SK-N-SH (cell line): Measurements from ENCODE around the gene C6orf132. TPM values are rescaled to one million over a fixed set of nuclear protein-coding genes. Genes with fewer than 3 reads are reported as not detected.

ENCODE experiments used
- CTCF ChIA-PET: fragments of 300-600, 350-600 bp; formaldehyde crosslinking; extraction: SDS; loops from one replicate; lab custom pipeline; 2021; lab: Yijun Ruan, JAX
- POLR2A ChIA-PET: fragments of 350-600 bp; sonication (Branson Sonifier 250); formaldehyde crosslinking; extraction: SDS; loops from one replicate; lab custom pipeline; 2020; ENCODE audit warnings: antibody characterized with exemption, inconsistent platforms; lab: Yijun Ruan, JAX
- DNase-seq: peaks from one replicate; pipeline ENCODE4 v3.0.0; 2012
- H2AFZ ChIP-seq: fragments of 200-600 bp; sonication (generic); 2 replicates; pipeline ENCODE4 v1.8.1; 2016; ENCODE audit warnings: antibody characterized with exemption, mild to moderate bottlenecking, low read depth
- H3F3A ChIP-seq: fragments of 200-600 bp; sonication (generic); replicated peaks from 2 replicates; pipeline ENCODE3; 2016; ENCODE audit warnings: antibody characterized with exemption, mild to moderate bottlenecking; ENCODE audit not compliant: insufficient read depth
- H3K27ac ChIP-seq, 2 experiments: fragments of 200-500 bp in 1 of 2; fragments of 200-600 bp in 1 of 2; sonication (Bioruptor generic) in 1 of 2; sonication (generic), shearing (Covaris generic) in 1 of 2; 2 replicates each; pipeline versions ENCODE4 v1.5.1 to v1.6.1; 2014 to 2016; ENCODE audit warnings: low read depth in 2 of 2, inconsistent platforms in 1 of 2, low read length in 1 of 2, mild to moderate bottlenecking in 1 of 2, mixed read lengths in 1 of 2
- H3K27me3 ChIP-seq: fragments of 200-600 bp; sonication (generic), shearing (Covaris generic); 2 replicates; pipeline ENCODE4 v1.6.1; 2016; ENCODE audit warnings: mixed run types; ENCODE audit not compliant: insufficient read depth
- H3K36me3 ChIP-seq, 2 experiments: fragments of 200-500 bp in 1 of 2; fragments of 200-600 bp in 1 of 2; sonication (Bioruptor generic) in 1 of 2; sonication (generic) in 1 of 2; replicated peaks in 1 of 2; 2 replicates each; pipeline versions ENCODE3 to v1.5.1; 2014 to 2016; ENCODE audit warnings: low read length in 1 of 2, mild to moderate bottlenecking in 1 of 2; ENCODE audit not compliant: insufficient read depth in 2 of 2, control insufficient read depth in 1 of 2
- H3K4me1 ChIP-seq, 2 experiments: fragments of 200-500 bp in 1 of 2; fragments of 200-600 bp in 1 of 2; sonication (Bioruptor generic) in 1 of 2; sonication (generic), shearing (Covaris generic) in 1 of 2; 2 replicates each; pipeline versions ENCODE4 v1.5.1 to v1.6.1; 2014 to 2016; ENCODE audit warnings: low read depth in 1 of 2, low read length in 1 of 2, mixed run types in 1 of 2; ENCODE audit not compliant: insufficient read depth in 2 of 2, control insufficient read depth in 1 of 2
- H3K4me2 ChIP-seq: fragments of 200-600 bp; sonication (generic), shearing (Covaris generic); 2 replicates; pipeline ENCODE4 v1.6.1; 2017; ENCODE audit warnings: mixed run types
- H3K4me3 ChIP-seq, 2 experiments: fragments of 200-500 bp in 1 of 2; fragments of 200-600 bp in 1 of 2; sonication (Bioruptor generic) in 1 of 2; sonication (generic), shearing (Covaris generic) in 1 of 2; 2 replicates each; pipeline versions ENCODE4 v1.5.1 to v1.8.1; 2014 to 2016; ENCODE audit warnings: low read depth in 2 of 2, inconsistent platforms in 1 of 2, low read length in 1 of 2, mild to moderate bottlenecking in 1 of 2, mixed read lengths in 1 of 2, moderate library complexity in 1 of 2
- H3K79me2 ChIP-seq: fragments of 200-600 bp; sonication (generic); 2 replicates; pipeline ENCODE4 v1.8.1; 2017; ENCODE audit warnings: mild to moderate bottlenecking; ENCODE audit not compliant: insufficient read depth
- H3K9ac ChIP-seq: fragments of 200-600 bp; sonication (generic); 2 replicates; pipeline ENCODE4 v1.6.1; 2017; ENCODE audit warnings: mixed run types
- H3K9me2 ChIP-seq: fragments of 200-600 bp; sonication (generic); 2 replicates; pipeline ENCODE4 v1.6.1; 2017; ENCODE audit warnings: mixed run types
- H3K9me3 ChIP-seq: fragments of 200-600 bp; sonication (generic); 2 replicates; pipeline ENCODE4 v1.6.1; 2017; ENCODE audit warnings: mixed run types, mild to moderate bottlenecking, moderate library complexity
- H4K20me1 ChIP-seq: fragments of 200-600 bp; sonication (generic); 2 replicates; pipeline ENCODE4 v1.6.1; 2017; ENCODE audit warnings: mild to moderate bottlenecking, mixed run types; ENCODE audit not compliant: insufficient read depth
- CHD2 ChIP-seq: fragments of 150-350 bp; IDR thresholded peaks from 2 replicates; pipeline ENCODE4 v1.6.1; 2018; ENCODE audit warnings: low read length; ENCODE audit not compliant: partially characterized antibody
- ELF1 ChIP-seq: IDR thresholded peaks from 2 replicates; pipeline ENCODE4 v1.4.0; 2012
- FOSL2 ChIP-seq: IDR thresholded peaks from 2 replicates; pipeline ENCODE4 v1.4.0; 2012; ENCODE audit warnings: low read depth, mild to moderate bottlenecking, moderate library complexity, borderline replicate concordance
- FOXJ3 ChIP-seq: sonication (generic); formaldehyde crosslinking; IDR thresholded peaks from 2 replicates; pipeline ENCODE4 v1.5.1; 2020; ENCODE audit warnings: mild to moderate bottlenecking, missing genetic modification reagents
- GATA2 ChIP-seq: sonication (generic); formaldehyde crosslinking; IDR thresholded peaks from 2 replicates; pipeline ENCODE4 v1.5.0; 2020; ENCODE audit warnings: mild to moderate bottlenecking, missing genetic modification reagents
- NFIC ChIP-seq: IDR thresholded peaks from 2 replicates; pipeline ENCODE4 v1.4.0; 2012; ENCODE audit warnings: borderline replicate concordance
- RCOR1 ChIP-seq: fragments of 150-350 bp; IDR thresholded peaks from 2 replicates; pipeline ENCODE4 v1.6.1; 2017; ENCODE audit warnings: antibody characterized with exemption, low read length
- RXRA ChIP-seq: IDR thresholded peaks from 2 replicates; pipeline ENCODE4 v1.4.0; 2012; ENCODE audit warnings: low read depth, mild to moderate bottlenecking, borderline replicate concordance
- SIN3A ChIP-seq: IDR thresholded peaks from 2 replicates; pipeline ENCODE4 v1.6.1; 2012; ENCODE audit warnings: low read depth, mild to moderate bottlenecking, low read length, moderate library complexity, borderline replicate concordance
- SMC3 ChIP-seq: IDR thresholded peaks from 2 replicates; pipeline ENCODE4 v1.6.1; 2012; ENCODE audit warnings: low read depth, low read length, improper control_type of control experiment
- TAF1 ChIP-seq: IDR thresholded peaks from 2 replicates; pipeline ENCODE4 v1.6.1; 2012; ENCODE audit warnings: low read depth, mild to moderate bottlenecking, low read length, moderate library complexity, borderline replicate concordance
- TCF12 ChIP-seq: IDR thresholded peaks from 2 replicates; pipeline ENCODE4 v1.4.0; 2012
- WGBS: methylation state at CpG from one replicate; pipeline ENCODE4 v1.1.6; 2017; ENCODE audit warnings: low lambda C conversion rate; 5-methylcytosine and 5-hydroxymethylcytosine counted together
- polyA plus RNA-seq, 3 experiments: library from polyadenylated mRNA; depleted of rRNA; stranded (reverse); fragments of >200 nt; gene quantifications; 2 replicates each; pipeline ENCODE4 v1.2.3, GENCODE V29; 2012
- TF ChIP-seq, protein P1 (sequence below): IDR thresholded peaks from 2 replicates; pipeline ENCODE4 v1.4.0; 2012; ENCODE audit warnings: low read depth
- TF ChIP-seq, protein P2 (sequence below): fragments of 200-600 bp; sonication (generic); IDR thresholded peaks from 2 replicates; pipeline ENCODE4 v1.6.1; 2017; ENCODE audit warnings: antibody characterized with exemption, mild to moderate bottlenecking, moderate library complexity
- TF ChIP-seq, protein P3 (sequence below): IDR thresholded peaks from 2 replicates; pipeline ENCODE4 v1.6.1; 2012; ENCODE audit warnings: mild to moderate bottlenecking, low read depth, low read length, moderate library complexity
- TF ChIP-seq, protein P4 (sequence below): IDR thresholded peaks from 2 replicates; pipeline ENCODE4 v1.4.0; 2012; ENCODE audit warnings: low read depth, borderline replicate concordance

Gene C6orf132
- polyA plus RNA-seq, 1 of the 3 experiments (the other 2 are of a cell fraction) = not detected

DNA sequence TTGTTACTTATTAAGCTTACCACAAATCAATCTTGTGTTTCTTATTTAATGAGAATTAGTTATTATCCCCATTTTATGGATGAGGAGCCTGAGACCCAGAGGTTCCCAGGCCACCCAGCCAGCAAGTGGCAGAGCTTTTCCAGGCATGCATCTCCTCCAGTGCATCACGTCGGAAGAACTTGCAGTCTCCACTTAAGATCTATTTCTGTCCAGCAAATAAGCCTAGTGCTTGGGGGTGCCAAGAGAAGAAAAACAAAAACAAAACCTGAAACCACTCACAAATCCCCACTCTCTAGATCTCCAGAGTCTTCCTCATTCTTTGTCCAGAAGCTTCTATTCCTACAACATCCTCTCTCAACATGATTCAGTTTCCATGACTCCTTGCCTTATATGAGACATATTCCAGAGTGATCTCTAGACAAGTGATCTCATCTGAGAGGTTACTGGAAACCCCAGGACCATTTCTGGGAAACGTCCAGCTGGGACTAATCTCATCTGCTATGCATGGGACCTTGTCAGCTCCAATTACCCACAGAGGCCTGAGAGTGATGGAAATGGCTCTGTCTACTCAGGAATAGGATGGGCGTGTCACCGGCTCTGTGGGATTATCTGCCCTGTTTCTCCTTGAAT lies 48.2 kb upstream of the C6orf132 start (continued):
- TF ChIP-seq RCOR1 = no peak
- no peak for TF ChIP-seq FOXJ3
- TF ChIP-seq TCF12 = peak; percentile 97
- TF ChIP-seq, protein P1, sequence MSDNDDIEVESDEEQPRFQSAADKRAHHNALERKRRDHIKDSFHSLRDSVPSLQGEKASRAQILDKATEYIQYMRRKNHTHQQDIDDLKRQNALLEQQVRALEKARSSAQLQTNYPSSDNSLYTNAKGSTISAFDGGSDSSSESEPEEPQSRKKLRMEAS = peak; percentile 50; the same call in 1 of the 2 replicates
- TF ChIP-seq RXRA = 0 out of 2 replicates have a peak, but pooled peaks have one; percentile 50
- TF ChIP-seq NFIC = peak; percentile 83
- no peak for TF ChIP-seq SIN3A
- no peak for TF ChIP-seq GATA2 (CRISPR knock-in tag)
- TF ChIP-seq FOSL2 = peak; percentile 67
- no peak for TF ChIP-seq SMC3

DNA sequence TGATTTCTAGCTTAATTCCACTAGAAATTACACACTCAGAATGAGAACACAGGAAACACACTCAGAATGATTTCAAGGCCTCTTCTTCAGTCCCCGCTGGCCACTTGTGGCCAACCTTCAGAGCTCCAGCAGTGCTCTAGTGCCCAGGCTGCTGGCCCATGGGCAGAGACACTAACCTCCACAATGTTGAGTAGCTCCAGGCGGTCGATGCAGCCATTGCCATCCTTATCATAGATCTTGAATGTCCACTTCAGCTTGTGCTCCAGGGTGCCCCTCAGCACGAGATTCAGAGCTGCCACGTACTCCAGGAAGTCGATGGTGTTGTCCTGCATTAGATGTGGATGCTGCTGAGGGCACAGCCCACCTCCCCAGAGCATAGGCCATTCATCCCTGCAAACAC lies 46.0 kb upstream of the C6orf132 start:
- ChIA-PET POLR2A (interaction anchor here (1.0 kb wide), 1 partner anchor 10 kb away, joined by 3 read pairs; no protein-coding TSS in a partner anchor), CTCF (interaction anchor here (0.7 to 3.4 kb wide), 3 partner anchors 26 to 343 kb away, joined by 3 to 17 read pairs (median 3); no protein-coding TSS in a partner anchor)
- 97% methylated on average over 6 of the region's 6 CpGs for WGBS
- Histone ChIP-seq H3K4me2 (no peak overlapping the region), H3K27ac (no peak overlapping the region), H2AFZ (no peak overlapping the region), H3K4me3 (no peak overlapping the region), H4K20me1 (no peaks in the 10 kb centered on the region), H3K36me3 (no peaks in the 10 kb centered on the region), H3K9me2 (no peaks in the 10 kb centered on the region), H3K4me1 (peaks cover 5 to 8% of the 10 kb centered on the region in 2 experiments; a peak in 2 of 4 replicates)
- TF ChIP-seq CHD2 (no peak), TAF1 (no peak), TCF12 (no peak), ELF1 (no peak)
- TF ChIP-seq, protein P2, sequence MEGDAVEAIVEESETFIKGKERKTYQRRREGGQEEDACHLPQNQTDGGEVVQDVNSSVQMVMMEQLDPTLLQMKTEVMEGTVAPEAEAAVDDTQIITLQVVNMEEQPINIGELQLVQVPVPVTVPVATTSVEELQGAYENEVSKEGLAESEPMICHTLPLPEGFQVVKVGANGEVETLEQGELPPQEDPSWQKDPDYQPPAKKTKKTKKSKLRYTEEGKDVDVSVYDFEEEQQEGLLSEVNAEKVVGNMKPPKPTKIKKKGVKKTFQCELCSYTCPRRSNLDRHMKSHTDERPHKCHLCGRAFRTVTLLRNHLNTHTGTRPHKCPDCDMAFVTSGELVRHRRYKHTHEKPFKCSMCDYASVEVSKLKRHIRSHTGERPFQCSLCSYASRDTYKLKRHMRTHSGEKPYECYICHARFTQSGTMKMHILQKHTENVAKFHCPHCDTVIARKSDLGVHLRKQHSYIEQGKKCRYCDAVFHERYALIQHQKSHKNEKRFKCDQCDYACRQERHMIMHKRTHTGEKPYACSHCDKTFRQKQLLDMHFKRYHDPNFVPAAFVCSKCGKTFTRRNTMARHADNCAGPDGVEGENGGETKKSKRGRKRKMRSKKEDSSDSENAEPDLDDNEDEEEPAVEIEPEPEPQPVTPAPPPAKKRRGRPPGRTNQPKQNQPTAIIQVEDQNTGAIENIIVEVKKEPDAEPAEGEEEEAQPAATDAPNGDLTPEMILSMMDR = no peak
- TF ChIP-seq, protein P3, sequence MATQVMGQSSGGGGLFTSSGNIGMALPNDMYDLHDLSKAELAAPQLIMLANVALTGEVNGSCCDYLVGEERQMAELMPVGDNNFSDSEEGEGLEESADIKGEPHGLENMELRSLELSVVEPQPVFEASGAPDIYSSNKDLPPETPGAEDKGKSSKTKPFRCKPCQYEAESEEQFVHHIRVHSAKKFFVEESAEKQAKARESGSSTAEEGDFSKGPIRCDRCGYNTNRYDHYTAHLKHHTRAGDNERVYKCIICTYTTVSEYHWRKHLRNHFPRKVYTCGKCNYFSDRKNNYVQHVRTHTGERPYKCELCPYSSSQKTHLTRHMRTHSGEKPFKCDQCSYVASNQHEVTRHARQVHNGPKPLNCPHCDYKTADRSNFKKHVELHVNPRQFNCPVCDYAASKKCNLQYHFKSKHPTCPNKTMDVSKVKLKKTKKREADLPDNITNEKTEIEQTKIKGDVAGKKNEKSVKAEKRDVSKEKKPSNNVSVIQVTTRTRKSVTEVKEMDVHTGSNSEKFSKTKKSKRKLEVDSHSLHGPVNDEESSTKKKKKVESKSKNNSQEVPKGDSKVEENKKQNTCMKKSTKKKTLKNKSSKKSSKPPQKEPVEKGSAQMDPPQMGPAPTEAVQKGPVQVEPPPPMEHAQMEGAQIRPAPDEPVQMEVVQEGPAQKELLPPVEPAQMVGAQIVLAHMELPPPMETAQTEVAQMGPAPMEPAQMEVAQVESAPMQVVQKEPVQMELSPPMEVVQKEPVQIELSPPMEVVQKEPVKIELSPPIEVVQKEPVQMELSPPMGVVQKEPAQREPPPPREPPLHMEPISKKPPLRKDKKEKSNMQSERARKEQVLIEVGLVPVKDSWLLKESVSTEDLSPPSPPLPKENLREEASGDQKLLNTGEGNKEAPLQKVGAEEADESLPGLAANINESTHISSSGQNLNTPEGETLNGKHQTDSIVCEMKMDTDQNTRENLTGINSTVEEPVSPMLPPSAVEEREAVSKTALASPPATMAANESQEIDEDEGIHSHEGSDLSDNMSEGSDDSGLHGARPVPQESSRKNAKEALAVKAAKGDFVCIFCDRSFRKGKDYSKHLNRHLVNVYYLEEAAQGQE = no peak
- TF ChIP-seq, protein P4, sequence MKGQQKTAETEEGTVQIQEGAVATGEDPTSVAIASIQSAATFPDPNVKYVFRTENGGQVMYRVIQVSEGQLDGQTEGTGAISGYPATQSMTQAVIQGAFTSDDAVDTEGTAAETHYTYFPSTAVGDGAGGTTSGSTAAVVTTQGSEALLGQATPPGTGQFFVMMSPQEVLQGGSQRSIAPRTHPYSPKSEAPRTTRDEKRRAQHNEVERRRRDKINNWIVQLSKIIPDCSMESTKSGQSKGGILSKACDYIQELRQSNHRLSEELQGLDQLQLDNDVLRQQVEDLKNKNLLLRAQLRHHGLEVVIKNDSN = no peak
- TF ChIP-seq, all 33 proteins: peak for 0
- Histone ChIP-seq H3K79me2 (no peaks in the 10 kb centered on the region), H3F3A (peaks cover 17% of the 10 kb centered on the region), H3K27me3 (no peaks in the 10 kb centered on the region), H3K9ac (no peak overlapping the region), H3K9me3 (no peaks in the 10 kb centered on the region)
- DNase-seq = no peak
